Activated T-cell treated with anti-CD3 and anti-CD28 coated beads for 24 hours (primary cell): ENCODE measurements around the gene EYS.
"Not testable (repeated sequence)": the region's sequence is repeated elsewhere in the genome, so short reads cannot be mapped to it uniquely, and the experiment has no call there.

Experiments used
- DNase-seq: peaks from one replicate; pipeline ENCODE4 v3.0.0-alpha.2; 2020; ENCODE audit warnings: low read depth

The EYS gene

GRCh38 chr6:64294034-64294433 lies 1413.0 kb downstream of the EYS start:
- DNase-seq: no peak

GRCh38 chr6:64293298-64293697 lies 1413.7 kb downstream of the EYS start:
- no peak for DNase-seq

- DNase-seq: no peak
Measured at GRCh38 chr6:64290867-64291266, 1416.2 kb downstream of the EYS start.

- DNase-seq: no peak
Measured at GRCh38 chr6:64289931-64290330, 1417.1 kb downstream of the EYS start.

- no peak for DNase-seq
Measured at GRCh38 chr6:64288351-64288750, 1418.7 kb downstream of the EYS start.

GRCh38 chr6:64281167-64281566 lies 1425.9 kb downstream of the EYS start:
- no peak for DNase-seq

- DNase-seq: no peak
Measured at GRCh38 chr6:64280569-64280968, 1426.5 kb downstream of the EYS start.

GRCh38 chr6:64270083-64270482 lies 1436.9 kb downstream of the EYS start:
- no peak for DNase-seq

GRCh38 chr6:64266351-64266821 lies 1440.6 kb downstream of the EYS start:
- DNase-seq: no peak

- no peak for DNase-seq
Measured at GRCh38 chr6:64263778-64264177, 1443.2 kb downstream of the EYS start.

- no peak for DNase-seq
Measured at GRCh38 chr6:64259372-64259771, 1447.7 kb downstream of the EYS start.

GRCh38 chr6:64258752-64259151 lies 1448.3 kb downstream of the EYS start:
- no peak for DNase-seq

- no peak for DNase-seq
Measured at GRCh38 chr6:64258302-64258701, 1448.7 kb downstream of the EYS start.

GRCh38 chr6:64257586-64257985 lies 1449.4 kb downstream of the EYS start:
- no peak for DNase-seq

GRCh38 chr6:64256483-64256882 lies 1450.5 kb downstream of the EYS start:
- no peak for DNase-seq

- DNase-seq: no peak
Measured at GRCh38 chr6:64255000-64255399, 1452.0 kb downstream of the EYS start.

GRCh38 chr6:64254558-64254957 lies 1452.5 kb downstream of the EYS start:
- DNase-seq: no peak

GRCh38 chr6:64252256-64252655 lies 1454.8 kb downstream of the EYS start:
- DNase-seq: no peak

GRCh38 chr6:64250126-64250525 lies 1456.9 kb downstream of the EYS start:
- DNase-seq: no peak

- DNase-seq: no peak
Measured at GRCh38 chr6:64249115-64249514, 1457.9 kb downstream of the EYS start.

- no peak for DNase-seq
Measured at GRCh38 chr6:64243618-64244017, 1463.4 kb downstream of the EYS start.

GRCh38 chr6:64238908-64239307 lies 1468.1 kb downstream of the EYS start:
- not testable (repeated sequence) for DNase-seq

GRCh38 chr6:64238071-64238470 lies 1469.0 kb downstream of the EYS start:
- DNase-seq: no peak

GRCh38 chr6:64233746-64234145 lies 1473.3 kb downstream of the EYS start:
- no peak for DNase-seq

GRCh38 chr6:64231928-64232327 lies 1475.1 kb downstream of the EYS start:
- no peak for DNase-seq
